Lower lobe of right lung (tissue), 2 donors: Measurements from ENCODE around the gene MBD3. TPM values are rescaled to one million over a fixed set of nuclear protein-coding genes. Genes with fewer than 3 reads are reported as not detected.

Source experiments
- ATAC-seq, 2 donors: fragments of 200-7000 bp; cut with Tn5 transposase; one replicate each; pipeline ENCODE4 v1.9.1; 2020 to 2022; ENCODE audit warnings: mild to moderate bottlenecking in 2 of 2, moderate library complexity in 2 of 2
- DNase-seq: peaks from one replicate; pipeline ENCODE4 v3.0.0-alpha.2; 2020
- H3K27ac ChIP-seq: fragments of 200-600 bp; one replicate; pipeline ENCODE4 v1.8.0; 2022
- H3K27me3 ChIP-seq: fragments of 200-600 bp; one replicate; pipeline ENCODE4 v1.8.0; 2022; ENCODE audit warnings: low read depth
- H3K36me3 ChIP-seq: fragments of 200-600 bp; one replicate; pipeline ENCODE4 v1.8.0; 2022; ENCODE audit warnings: mild to moderate bottlenecking
- H3K4me1 ChIP-seq: fragments of 200-600 bp; one replicate; pipeline ENCODE4 v1.8.0; 2022
- H3K4me3 ChIP-seq: fragments of 200-600 bp; one replicate; pipeline ENCODE4 v1.8.0; 2022; ENCODE audit warnings: mild to moderate bottlenecking
- H3K9me3 ChIP-seq: fragments of 200-600 bp; one replicate; pipeline ENCODE4 v1.8.0; 2022
- intact Hi-C: fragments of 100-400 bp; cut with DNase I; formaldehyde crosslinking; loops from one replicate; pipeline ENCODE4 v1.11.0; 2022
- total RNA-seq: library from RNA; stranded (reverse); fragmentation: NEBNext Ultra II Directional; extraction: Animal tissue kit (Norgen Biotek cat#: 25700); gene quantifications from one replicate; pipeline ENCODE4 v1.2.1, GENCODE V29; 2021
- TF ChIP-seq, protein P1 (sequence below): fragments of 200-600 bp; IDR thresholded peaks from one replicate; pipeline ENCODE4 v1.8.0; 2022; ENCODE audit warnings: antibody characterized with exemption, mild to moderate bottlenecking
- donor health status: DM: no; HTN: yes; CAD: no; lungs with severe emphysema.

MBD3 gene
- total RNA-seq, 1 donor from 2014 or later, result 68.1 TPM

DNA sequence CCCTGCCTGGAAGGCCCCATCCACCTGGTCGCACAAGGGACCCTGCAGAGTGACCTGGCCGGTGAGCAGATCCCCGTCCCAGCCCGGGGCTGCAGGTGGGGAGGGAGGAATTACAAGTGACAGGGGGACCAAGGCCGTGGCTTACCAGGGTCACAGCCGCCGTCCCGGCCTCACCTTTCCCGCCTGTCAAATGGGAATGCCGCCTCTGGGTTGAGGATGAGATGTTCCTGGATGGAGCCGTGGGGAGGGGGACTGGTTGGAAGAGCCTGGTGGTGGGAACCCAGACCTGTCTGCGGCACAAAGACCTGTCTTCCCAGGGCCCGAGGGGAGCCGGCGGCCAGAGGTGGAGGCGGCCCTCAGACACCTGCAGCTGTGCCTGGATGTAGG, 63.2 kb downstream of the MBD3 start:
- Histone ChIP-seq H3K27me3 (peaks cover 46% of the 10 kb centered on the region), H3K4me1 (no peaks in the 10 kb centered on the region), H3K36me3 (no peaks in the 10 kb centered on the region), H3K27ac (no peak overlapping the region), H3K4me3 (no peak overlapping the region), H3K9me3 (no peaks in the 10 kb centered on the region)
- no peak for ATAC-seq
- DNase-seq, result no peak
- TF ChIP-seq, protein P1, sequence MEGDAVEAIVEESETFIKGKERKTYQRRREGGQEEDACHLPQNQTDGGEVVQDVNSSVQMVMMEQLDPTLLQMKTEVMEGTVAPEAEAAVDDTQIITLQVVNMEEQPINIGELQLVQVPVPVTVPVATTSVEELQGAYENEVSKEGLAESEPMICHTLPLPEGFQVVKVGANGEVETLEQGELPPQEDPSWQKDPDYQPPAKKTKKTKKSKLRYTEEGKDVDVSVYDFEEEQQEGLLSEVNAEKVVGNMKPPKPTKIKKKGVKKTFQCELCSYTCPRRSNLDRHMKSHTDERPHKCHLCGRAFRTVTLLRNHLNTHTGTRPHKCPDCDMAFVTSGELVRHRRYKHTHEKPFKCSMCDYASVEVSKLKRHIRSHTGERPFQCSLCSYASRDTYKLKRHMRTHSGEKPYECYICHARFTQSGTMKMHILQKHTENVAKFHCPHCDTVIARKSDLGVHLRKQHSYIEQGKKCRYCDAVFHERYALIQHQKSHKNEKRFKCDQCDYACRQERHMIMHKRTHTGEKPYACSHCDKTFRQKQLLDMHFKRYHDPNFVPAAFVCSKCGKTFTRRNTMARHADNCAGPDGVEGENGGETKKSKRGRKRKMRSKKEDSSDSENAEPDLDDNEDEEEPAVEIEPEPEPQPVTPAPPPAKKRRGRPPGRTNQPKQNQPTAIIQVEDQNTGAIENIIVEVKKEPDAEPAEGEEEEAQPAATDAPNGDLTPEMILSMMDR, result no peak
- intact Hi-C loops, result no loop called here

DNA sequence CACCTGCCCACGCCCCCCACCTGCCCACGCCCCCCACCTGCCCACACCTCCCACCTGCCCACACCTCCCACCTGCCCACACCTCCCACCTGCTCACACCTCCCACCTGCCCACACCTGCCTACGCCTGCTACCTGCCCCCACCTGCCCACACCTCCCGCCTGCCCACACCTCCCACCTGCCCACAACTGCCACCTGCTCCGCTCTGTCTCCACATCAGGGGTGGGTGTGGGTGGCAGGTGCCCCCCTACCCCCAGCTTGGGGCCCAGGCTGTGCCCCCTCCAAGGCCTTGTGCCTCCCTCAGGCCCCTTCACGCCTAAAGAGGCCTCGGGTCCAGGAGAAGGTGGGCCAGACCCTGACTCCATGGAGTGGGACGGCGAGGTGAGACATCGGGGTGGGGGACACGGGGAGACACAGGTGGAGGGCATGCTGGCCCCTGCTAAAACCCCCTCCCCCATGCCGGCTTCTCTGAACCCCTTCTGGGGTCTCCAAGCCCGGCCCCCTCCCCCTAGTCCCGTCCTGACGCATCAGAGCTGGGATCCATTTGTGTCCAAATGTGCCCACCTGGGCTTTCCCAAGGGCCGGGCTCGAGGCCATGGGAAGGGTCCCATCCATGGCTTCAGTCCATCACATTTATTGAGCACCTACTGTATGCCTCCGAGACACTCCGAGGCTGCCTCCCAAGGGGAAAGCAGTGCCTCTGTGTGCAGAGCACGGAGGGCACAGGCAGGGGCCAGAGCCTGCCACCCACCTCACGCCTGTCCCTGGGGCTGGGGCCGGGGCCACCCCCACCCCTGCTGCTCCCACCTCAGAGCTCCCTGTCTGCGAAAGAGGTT, 63.9 kb downstream of the MBD3 start:
- Histone ChIP-seq H3K27ac (no peak overlapping the region), H3K36me3 (no peaks in the 10 kb centered on the region), H3K27me3 (peaks cover 52% of the 10 kb centered on the region), H3K9me3 (no peaks in the 10 kb centered on the region), H3K4me3 (no peak overlapping the region), H3K4me1 (no peaks in the 10 kb centered on the region)
- intact Hi-C loops, result no loop called here
- no peak for DNase-seq
- TF ChIP-seq, protein P1, result no peak
- ATAC-seq, result peak in 1 of 2 donors; percentile 5

DNA sequence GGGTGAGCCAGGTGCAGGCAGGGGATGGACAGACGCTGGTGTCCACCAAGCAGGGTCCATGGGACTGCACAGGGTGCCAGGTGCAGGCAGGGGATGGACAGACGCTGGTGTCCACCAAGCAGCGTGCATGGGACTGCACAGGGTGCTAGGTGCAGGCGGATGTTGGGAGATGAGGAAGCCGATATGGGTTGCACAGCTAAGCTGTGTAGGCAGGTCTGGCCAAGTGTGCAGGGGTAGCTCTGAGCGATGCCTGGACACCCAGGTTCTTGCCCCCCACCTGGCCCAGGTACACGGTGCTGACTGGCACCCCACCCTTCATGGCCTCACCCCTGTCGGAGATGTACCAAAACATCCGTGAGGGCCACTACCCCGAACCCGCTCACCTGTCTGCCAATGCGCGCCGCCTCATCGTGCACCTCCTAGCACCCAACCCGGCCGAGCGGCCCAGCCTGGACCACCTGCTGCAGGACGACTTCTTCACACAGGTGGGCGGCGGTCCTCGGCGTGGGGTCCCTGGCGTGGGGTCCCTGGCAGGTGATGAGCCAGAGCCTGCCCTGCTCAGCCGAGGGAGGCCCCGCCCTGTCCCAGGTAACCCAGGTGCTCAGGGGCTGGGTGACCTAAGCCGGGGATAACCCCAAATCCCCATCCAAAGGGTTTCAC, 64.9 kb downstream of the MBD3 start:
- intact Hi-C loops, result no loop called here
- no peak overlapping the region for H3K27ac ChIP-seq
- H3K4me1 ChIP-seq, result no peaks in the 10 kb centered on the region
- H3K27me3 ChIP-seq, result peaks cover 63% of the 10 kb centered on the region
- no peak overlapping the region for H3K4me3 ChIP-seq
- no peaks in the 10 kb centered on the region for H3K9me3 ChIP-seq
- H3K36me3 ChIP-seq, result no peaks in the 10 kb centered on the region
- ATAC-seq (no peak), DNase-seq (no peak)
- TF ChIP-seq, protein P1, result no peak

DNA sequence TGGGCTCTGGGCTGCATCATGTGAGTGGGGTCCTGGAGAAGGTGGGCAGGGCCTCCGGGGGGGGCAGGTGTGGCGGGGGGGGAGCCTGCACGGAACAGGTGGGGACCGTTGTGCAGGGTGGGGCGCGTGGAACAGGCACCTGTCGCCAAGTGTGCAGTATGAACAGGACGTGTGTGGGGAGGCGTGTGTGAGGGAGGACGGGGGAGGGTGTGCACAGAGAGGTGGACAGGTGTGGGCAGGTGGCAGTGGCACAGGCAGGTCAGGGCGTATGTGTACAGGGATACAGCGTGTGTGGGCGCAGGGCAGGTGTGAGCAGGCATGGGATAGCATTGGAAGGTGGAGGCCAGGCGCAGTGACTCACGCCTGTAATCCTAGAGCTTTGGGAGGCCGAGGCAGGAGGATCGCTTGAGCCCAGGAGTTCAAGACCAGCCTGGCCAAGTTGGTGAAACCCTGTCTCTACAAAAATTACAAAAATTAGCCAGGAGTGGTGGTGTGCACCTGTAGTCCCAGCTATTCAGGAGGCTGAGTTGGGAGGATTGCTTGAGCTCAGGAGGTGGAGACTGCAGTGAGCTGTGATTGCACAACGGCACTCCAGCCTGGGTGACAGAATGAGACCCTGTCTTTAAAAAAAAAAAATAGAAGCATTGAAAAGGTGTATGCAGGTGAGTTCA, 65.6 kb downstream of the MBD3 start:
- TF ChIP-seq, protein P1, result no peak
- Histone ChIP-seq H3K4me1 (no peaks in the 10 kb centered on the region), H3K27ac (no peak overlapping the region), H3K27me3 (peaks cover 66% of the 10 kb centered on the region), H3K4me3 (no peak overlapping the region), H3K9me3 (no peaks in the 10 kb centered on the region), H3K36me3 (no peaks in the 10 kb centered on the region)
- DNase-seq (no peak), ATAC-seq (no peak)
- intact Hi-C loops, result no loop called here

DNA sequence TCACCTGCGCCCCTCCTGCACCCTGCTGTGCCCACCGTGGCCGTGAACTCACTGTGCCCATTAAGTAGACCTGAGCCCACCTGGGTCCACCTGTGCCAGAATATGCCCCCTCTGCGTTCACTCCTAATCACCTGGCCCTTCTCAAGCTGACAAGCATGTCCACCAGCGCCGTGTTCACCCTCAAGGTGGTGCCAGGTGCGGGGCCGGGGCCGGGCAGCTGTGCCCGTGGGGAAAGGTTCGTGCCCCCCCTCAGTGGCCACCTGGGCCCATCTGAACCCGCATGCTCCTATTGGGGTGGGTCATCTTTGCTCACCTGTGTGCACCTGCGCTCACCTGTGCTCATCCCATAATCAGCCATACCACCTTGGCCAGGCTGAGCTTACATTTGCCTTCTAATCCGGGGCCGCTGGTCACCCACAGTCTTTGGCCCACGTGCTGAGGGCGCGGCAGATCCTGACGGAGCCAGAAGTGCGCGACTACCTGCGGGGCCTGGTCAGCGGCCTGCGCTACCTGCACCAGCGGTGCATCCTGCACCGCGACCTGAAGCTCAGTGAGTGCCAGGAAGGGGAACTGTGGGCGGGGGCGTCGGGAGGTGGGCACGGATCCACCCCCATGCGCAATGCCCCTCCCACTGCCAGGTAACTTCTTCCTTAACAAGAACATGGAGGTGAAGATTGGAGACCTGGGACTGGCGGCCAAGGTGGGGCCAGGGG, 66.4 kb downstream of the MBD3 start:
- Histone ChIP-seq H3K27me3 (peaks cover 69% of the 10 kb centered on the region), H3K36me3 (no peaks in the 10 kb centered on the region), H3K27ac (no peak overlapping the region), H3K9me3 (no peaks in the 10 kb centered on the region), H3K4me1 (no peaks in the 10 kb centered on the region), H3K4me3 (no peak overlapping the region)
- intact Hi-C loops, result no loop called here
- DNase-seq (no peak), ATAC-seq (no peak)
- TF ChIP-seq, protein P1, result no peak
